ENCODE data around the gene SDR42E2.
"Not testable (repeated sequence)": the region's sequence is repeated elsewhere in the genome, so short reads cannot be mapped to it uniquely, and the experiment has no call there.

Gene SDR42E2

DNA sequence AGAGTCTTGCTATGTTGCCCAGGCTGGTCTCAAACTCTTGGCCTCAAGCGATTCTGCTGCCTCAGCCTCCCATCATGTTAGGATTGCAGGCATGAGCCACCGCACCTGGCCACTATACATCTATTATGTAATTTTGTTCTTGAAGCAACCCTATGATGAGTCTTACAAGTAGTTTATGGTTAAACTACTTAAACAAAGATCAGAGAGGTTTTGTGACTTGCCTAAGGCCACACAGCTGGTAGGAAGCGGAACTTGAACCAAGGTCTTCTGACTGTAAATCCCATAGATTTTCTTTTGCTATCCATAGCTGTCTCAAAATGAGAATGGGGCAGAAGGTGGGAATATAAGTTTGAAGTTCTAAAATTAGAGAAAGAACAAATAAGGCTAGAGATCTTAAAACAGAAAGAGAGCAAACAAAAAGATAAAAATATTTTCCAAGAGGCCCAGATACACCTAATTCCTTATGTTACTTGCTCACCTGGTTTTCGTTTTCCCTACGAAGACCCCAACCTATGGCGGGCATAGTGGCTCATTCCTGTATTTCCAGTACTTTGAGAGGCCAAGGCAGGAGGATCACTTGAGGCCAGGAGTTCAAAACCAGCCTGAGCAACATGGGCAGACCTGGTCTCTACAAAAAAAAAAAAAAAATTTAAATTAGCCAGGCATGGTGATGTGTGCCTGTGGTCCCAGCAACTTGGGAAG is 37.6 kb upstream of the SDR42E2 start:
- TF ChIP-seq, protein P1, sequence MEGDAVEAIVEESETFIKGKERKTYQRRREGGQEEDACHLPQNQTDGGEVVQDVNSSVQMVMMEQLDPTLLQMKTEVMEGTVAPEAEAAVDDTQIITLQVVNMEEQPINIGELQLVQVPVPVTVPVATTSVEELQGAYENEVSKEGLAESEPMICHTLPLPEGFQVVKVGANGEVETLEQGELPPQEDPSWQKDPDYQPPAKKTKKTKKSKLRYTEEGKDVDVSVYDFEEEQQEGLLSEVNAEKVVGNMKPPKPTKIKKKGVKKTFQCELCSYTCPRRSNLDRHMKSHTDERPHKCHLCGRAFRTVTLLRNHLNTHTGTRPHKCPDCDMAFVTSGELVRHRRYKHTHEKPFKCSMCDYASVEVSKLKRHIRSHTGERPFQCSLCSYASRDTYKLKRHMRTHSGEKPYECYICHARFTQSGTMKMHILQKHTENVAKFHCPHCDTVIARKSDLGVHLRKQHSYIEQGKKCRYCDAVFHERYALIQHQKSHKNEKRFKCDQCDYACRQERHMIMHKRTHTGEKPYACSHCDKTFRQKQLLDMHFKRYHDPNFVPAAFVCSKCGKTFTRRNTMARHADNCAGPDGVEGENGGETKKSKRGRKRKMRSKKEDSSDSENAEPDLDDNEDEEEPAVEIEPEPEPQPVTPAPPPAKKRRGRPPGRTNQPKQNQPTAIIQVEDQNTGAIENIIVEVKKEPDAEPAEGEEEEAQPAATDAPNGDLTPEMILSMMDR (conservative IDR thresholded peaks at IDR 0.05), result no peak
- H3K27ac ChIP-seq, result no peak overlapping the region

DNA sequence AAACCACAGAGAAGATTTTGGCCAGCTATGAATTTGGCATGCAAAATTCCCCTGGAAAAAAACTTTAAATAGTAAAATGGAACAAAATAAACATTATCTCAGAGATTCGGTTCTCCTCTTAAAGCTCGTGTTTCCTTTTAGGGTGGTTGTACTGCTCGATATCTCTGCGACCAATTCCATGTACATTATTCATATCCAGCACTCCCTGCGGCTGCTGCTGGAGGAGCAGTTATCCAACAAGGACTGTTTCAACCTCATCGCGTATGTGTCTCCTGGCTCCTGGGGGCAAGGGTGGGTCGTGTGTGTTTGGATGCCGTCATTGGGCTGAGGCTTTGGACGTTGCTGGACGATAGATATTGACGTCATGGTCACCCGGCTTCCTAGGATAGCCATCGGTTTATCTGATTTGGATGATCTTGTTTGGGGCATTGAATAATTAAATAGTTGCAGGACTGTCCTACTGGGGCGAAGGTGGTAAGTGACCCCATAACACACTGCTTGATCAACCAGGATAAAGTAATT is 36.2 kb upstream of the SDR42E2 start:
- H3K27ac ChIP-seq, result no peak overlapping the region
- TF ChIP-seq, protein P1 (conservative IDR thresholded peaks at IDR 0.05), result no peak

- not testable (repeated sequence) for H3K27ac ChIP-seq
Measured at GRCh38 chr16:22128537-22128936, 33.8 kb upstream of the SDR42E2 start.

- no peak overlapping the region for H3K27ac ChIP-seq
- TF ChIP-seq, protein P1 (conservative IDR thresholded peaks at IDR 0.05), result no peak
Measured at GRCh38 chr16:22130528-22130927, 31.8 kb upstream of the SDR42E2 start.

- no peak overlapping the region for H3K27ac ChIP-seq
- TF ChIP-seq, protein P1 (conservative IDR thresholded peaks at IDR 0.05), result no peak
Measured at GRCh38 chr16:22132801-22133200, 29.5 kb upstream of the SDR42E2 start.

- TF ChIP-seq, protein P1 (conservative IDR thresholded peaks at IDR 0.05), result no peak
- no peak overlapping the region for H3K27ac ChIP-seq
Measured at GRCh38 chr16:22138482-22138881, 23.8 kb upstream of the SDR42E2 start.

GRCh38 chr16:22139008-22139407 is 23.3 kb upstream of the SDR42E2 start:
- TF ChIP-seq, protein P1 (conservative IDR thresholded peaks at IDR 0.05), result no peak
- no peak overlapping the region for H3K27ac ChIP-seq

DNA sequence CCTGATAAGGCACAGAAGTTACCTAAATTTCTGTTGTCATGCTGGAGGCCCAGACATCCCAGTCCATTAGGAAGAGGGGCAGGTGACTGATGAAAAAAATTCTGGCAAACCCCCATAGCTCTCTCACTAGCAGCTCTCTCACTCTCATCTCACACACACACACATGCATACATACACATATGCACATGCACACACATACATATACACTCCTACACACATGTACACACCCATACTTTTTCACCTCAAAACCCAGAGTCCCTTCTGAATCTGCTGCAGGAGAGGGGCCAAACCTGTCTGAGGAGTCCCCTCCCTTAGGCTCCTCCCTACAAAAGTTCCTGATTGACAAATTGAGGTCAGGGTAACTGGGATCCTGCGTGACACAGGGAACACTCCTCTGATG is 22.6 kb upstream of the SDR42E2 start:
- no peak overlapping the region for H3K27ac ChIP-seq
- TF ChIP-seq, protein P1 (conservative IDR thresholded peaks at IDR 0.05), result no peak
